ENCODE measurements around the gene RCVRN. TPM values are rescaled to one million over a fixed set of nuclear protein-coding genes. Genes with fewer than 3 reads are reported as not detected.

RCVRN gene
- total and polyA plus RNA-seq, 2 of the 4 experiments (the other 2 are of a cell fraction), result not detected

- H3K4me2 ChIP-seq (ENCODE audit: low read depth, low read length), result no peak overlapping the region
- in situ Hi-C loops (cut with MboI; ENCODE audit: low sequenced_read_pairs) (no loop called here), intact Hi-C loops (cut with micrococcal nuclease) (no loop called here), dilution Hi-C loops (cut with HindIII; ENCODE audit: low sequenced_read_pairs, unreplicated experiment) (no loop called here)
- H4K5ac ChIP-seq (ENCODE audit: low read depth, low read length), result no peak overlapping the region
- POLR2A ChIA-PET (ENCODE audit: unreplicated experiment), result no interaction called here
- no peak overlapping the region for H3K4me3 ChIP-seq (ENCODE audit: insufficient read depth, low read depth, low read length)
- no peak overlapping the region for H3K14ac ChIP-seq (replicated peaks; ENCODE audit: low read depth, low read length)
- H2BK120ac ChIP-seq (ENCODE audit: low read depth, low read length), result no peak overlapping the region
- H3K27me3 ChIP-seq (ENCODE audit: control insufficient read depth, insufficient read depth, low read length), result no peaks in the 10 kb centered on the region
- no TSS peak for BruUV-seq (replicated peaks)
- H3K9me1 ChIP-seq (ENCODE audit: insufficient read depth, low read length), result no peaks in the 10 kb centered on the region
- DNase-seq (no peak), ATAC-seq (ENCODE audit: low read depth) (no peak)
- no peaks in the 10 kb centered on the region for H4K20me1 ChIP-seq (ENCODE audit: insufficient read depth, low read length)
- no peaks in the 10 kb centered on the region for H3K9me3 ChIP-seq (ENCODE audit: control insufficient read depth, insufficient read depth, low read length)
- no peaks in the 10 kb centered on the region for H3K79me1 ChIP-seq (ENCODE audit: low read depth in 1 of 2, low read length in 2 of 2)
- no peak overlapping the region for H3K18ac ChIP-seq (ENCODE audit: low read depth, low read length)
- no peak overlapping the region for H3K4ac ChIP-seq (ENCODE audit: low read depth, low read length)
- CTCF ChIA-PET, result interaction anchor here (0.8 kb wide), 1 partner anchor 25 kb away, joined by 3 read pairs; no protein-coding TSS in a partner anchor
- no peaks in the 10 kb centered on the region for H3K36me3 ChIP-seq (ENCODE audit: control insufficient read depth, insufficient read depth, low read length)
- H2AK5ac ChIP-seq (ENCODE audit: low read depth, low read length), result no peak overlapping the region
- no peaks in the 10 kb centered on the region for H3K4me1 ChIP-seq (ENCODE audit: control insufficient read depth, insufficient read depth, low read length)
- H3K9ac ChIP-seq (ENCODE audit: low read depth, low read length), result no peak overlapping the region
- no peak overlapping the region for H3K23ac ChIP-seq (ENCODE audit: low read depth, low read length)
- H2AFZ ChIP-seq (replicated peaks; ENCODE audit: low read length, poor library complexity), result no peak overlapping the region
- H2AK9ac ChIP-seq (replicated peaks; ENCODE audit: low read depth, low read length, poor library complexity), result no peak overlapping the region
- WGBS, 2 experiments (ENCODE audit: extremely low coverage in 2 of 2, insufficient read length in 1 of 2), result 72% methylated on average over 5 of the region's 10 CpGs; no CpG with 5 or more reads in 1 of the 2 experiments
- no peak overlapping the region for H2BK5ac ChIP-seq (ENCODE audit: low read depth, low read length, poor library complexity, severe bottlenecking)
- no peak overlapping the region for H2BK15ac ChIP-seq (ENCODE audit: low read depth, low read length)
- no peak for TF ChIP-seq FOS (IDR thresholded peaks at IDR 0.05; ENCODE audit: low read depth, low read length)
- TF ChIP-seq RAD21 (IDR thresholded peaks at IDR 0.05; ENCODE audit: low read length), result no peak
- TF ChIP-seq BHLHE40 (IDR thresholded peaks at IDR 0.05; ENCODE audit: low read depth, low read length), result no peak
- no peak for TF ChIP-seq CTCF (conservative IDR thresholded peaks at IDR 0.05; ENCODE audit: low read depth, low read length)
- TF ChIP-seq SMC3 (IDR thresholded peaks at IDR 0.05; ENCODE audit: low read depth, low read length), result no peak
- TF ChIP-seq CHD1 (IDR thresholded peaks at IDR 0.05; ENCODE audit: low read depth, low read length), result no peak
- no peak for TF ChIP-seq RFX5 (IDR thresholded peaks at IDR 0.05; ENCODE audit: low read depth, low read length)
- no peak for TF ChIP-seq POLR2A (IDR thresholded peaks at IDR 0.05; ENCODE audit: low read depth, low read length)
- no peak for TF ChIP-seq MAFK (IDR thresholded peaks at IDR 0.05; ENCODE audit: low read depth, low read length)
- TF ChIP-seq CEBPB (IDR thresholded peaks at IDR 0.05; ENCODE audit: low read depth, low read length), result no peak
- no peak for TF ChIP-seq MAZ (IDR thresholded peaks at IDR 0.05; ENCODE audit: borderline replicate concordance, low read depth, low read length)
- TF ChIP-seq ELK1 (IDR thresholded peaks at IDR 0.05; ENCODE audit: borderline replicate concordance, low read depth, low read length), result no peak
- no peak for TF ChIP-seq MXI1 (IDR thresholded peaks at IDR 0.05; ENCODE audit: borderline replicate concordance, low read depth, low read length)
- no peak for TF ChIP-seq RCOR1 (IDR thresholded peaks at IDR 0.05; ENCODE audit: insufficient replicate concordance, low read length)
- no peak for TF ChIP-seq NFE2L2 (IDR thresholded peaks at IDR 0.05; ENCODE audit: low read depth, low read length)
- H3K27ac ChIP-seq (ENCODE audit: insufficient read depth, low read length), result no peak overlapping the region
- H2BK20ac ChIP-seq (ENCODE audit: low read depth, low read length), result no peak overlapping the region
- no peak overlapping the region for H3K56ac ChIP-seq (ENCODE audit: extremely low read depth, insufficient read depth, low read length)
- no peak overlapping the region for H4K8ac ChIP-seq (ENCODE audit: low read depth in 2 of 2, low read length in 2 of 2)
- no peak overlapping the region for H4K91ac ChIP-seq (ENCODE audit: insufficient read depth, low read depth, low read length)
Measured at GRCh38 chr17:9953492-9953891, 48.4 kb upstream of the RCVRN start.

All from IMR-90 (cell line).